HG03342 (cell line): ENCODE results near the gene IGFALS.

Experiments used
- ATAC-seq: cut with Tn5 transposase; IDR thresholded peaks from one replicate; pipeline ENCODE4 v1.9.1; 2021; ENCODE audit warnings: mild to moderate bottlenecking, moderate library complexity; ENCODE audit not compliant: unreplicated experiment

IGFALS gene

DNA sequence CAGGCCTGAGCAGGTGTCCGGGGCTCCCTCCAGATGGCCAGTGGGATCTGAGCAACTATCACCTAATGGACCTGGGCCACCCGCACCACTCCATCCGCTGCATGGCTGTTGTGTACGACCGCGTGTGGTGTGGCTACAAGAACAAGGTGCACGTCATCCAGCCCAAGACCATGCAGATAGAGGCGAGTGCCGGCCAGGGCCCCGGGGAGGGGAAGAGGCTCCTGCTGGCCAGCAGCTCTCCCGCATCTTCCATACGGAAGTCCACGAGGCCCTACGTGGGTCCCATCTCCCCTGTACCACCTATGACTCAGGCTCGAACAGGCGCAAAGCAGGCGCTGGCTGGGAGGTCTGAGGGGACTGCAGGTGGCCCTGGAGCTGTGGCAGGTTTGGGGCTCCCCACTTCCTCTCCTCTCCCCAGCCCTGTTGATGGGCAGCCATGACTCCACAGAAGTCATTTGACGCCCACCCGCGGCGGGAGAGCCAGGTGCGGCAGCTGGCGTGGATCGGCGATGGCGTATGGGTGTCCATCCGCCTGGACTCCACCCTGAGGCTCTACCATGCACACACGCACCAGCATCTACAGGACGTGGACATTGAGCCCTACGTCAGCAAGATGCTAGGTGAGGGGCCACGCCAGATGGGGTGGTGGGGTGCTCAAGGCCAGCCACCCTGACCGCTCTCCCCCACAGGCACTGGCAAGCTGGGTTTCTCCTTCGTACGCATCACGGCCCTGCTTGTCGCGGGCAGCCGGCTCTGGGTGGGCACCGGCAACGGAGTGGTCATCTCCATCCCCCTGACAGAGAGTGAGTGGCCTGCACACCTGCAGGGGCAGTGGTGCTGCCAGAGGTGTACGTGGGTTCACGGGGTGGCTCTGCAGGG is 26.1 kb downstream of the IGFALS start:
- ATAC-seq, result no peak

DNA sequence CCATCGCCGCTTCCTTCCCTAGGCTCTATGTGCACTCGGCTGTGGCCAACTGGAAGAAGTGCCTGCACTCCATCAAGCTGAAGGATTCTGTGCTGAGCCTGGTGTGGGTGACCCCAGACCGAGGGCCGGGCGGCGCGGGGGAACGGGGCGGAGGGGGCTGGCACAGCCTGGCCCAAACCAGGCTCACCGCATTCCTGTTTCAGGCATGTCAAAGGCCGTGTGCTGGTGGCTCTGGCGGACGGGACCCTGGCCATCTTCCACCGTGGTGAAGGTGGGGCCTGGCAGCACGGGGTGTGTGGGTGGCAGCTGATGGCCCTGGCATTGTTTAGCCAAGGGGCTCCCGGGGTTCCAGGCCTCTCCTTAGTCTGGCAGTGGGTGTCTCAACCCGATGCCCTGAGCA is 26.8 kb downstream of the IGFALS start:
- no peak for ATAC-seq

- no peak for ATAC-seq
Measured at GRCh38 chr16:1766231-1766630, 27.3 kb downstream of the IGFALS start.

DNA sequence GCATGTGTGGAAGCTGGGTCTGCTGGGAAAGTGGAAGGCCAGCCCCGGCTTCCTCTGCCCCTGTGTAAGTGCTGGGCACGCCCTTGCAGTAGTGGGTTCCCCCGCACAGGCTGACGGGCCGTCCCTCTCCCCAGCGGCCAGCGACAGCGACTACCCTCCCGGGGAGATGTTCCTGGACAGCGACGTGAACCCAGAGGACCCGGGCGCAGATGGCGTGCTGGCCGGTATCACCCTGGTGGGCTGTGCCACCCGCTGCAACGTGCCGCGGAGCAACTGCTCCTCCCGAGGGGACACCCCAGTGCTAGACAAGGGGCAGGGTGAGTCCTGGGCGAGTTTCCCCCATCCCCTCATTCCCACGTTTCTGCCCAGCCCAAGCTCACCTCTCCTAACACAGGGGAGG is 27.7 kb downstream of the IGFALS start:
- ATAC-seq, result no peak

DNA sequence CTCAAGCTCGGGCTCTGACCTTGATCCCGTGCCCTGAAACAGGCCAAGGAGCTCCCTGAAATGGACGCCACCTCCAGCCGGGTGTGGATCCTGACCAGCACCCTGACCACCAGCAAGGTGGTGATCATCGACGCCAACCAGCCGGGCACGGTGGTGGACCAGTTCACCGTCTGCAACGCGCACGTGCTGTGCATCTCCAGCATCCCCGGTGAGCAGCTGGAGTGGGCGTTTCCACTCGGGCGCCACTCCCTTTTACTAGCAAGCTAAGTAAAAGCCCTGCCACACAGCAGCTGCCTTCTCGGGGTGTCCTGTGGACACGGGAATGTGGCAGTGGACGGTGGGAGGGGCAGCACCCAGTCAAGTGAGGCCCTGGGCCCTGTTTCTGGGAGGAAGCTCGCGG is 28.5 kb downstream of the IGFALS start:
- no peak for ATAC-seq

DNA sequence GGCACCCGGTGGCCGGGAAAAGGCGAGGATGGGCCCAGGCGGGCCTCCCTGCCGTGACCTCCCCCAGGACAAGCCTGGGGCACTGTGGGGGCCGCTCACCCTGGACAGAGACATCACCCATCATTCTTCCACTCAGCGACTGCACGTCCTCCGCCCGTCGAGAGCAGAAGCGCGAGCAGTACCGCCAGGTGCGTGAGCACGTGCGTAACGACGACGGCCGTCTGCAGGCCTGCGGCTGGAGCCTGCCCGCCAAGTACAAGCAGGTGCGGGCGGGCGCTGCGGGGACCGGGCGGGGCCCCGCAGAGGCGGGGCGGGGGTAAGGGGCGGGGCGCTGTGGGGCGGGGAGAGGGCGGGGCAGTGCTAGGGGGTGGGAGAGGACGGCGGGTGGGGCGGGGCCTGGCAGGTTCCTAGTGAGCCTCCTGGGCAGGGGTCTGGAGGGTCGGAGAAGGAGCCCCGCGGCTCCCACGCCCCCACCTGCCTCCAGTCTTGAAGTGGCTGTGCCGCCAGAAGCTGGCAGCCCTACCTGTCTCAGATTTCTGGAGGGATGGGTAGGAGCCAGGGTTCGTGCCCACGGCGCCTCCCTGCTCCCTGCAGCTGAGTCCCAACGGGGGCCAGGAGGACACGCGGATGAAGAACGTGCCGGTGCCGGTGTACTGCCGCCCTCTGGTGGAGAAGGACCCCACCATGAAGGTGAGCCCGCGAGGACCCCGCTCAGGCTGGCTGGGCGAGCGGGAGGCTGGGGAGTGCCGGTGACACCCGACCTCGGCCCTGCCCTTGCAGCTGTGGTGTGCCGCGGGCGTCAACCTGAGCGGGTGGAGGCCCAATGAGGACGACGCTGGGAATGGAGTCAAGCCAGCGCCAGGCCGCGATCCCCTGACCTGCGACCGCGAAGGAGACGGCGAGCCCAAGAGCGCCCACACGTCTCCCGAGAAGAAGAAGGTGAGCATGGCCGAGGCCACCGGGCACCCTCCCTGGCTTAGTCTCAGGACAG is 29.7 kb downstream of the IGFALS start:
- ATAC-seq, result no peak

DNA sequence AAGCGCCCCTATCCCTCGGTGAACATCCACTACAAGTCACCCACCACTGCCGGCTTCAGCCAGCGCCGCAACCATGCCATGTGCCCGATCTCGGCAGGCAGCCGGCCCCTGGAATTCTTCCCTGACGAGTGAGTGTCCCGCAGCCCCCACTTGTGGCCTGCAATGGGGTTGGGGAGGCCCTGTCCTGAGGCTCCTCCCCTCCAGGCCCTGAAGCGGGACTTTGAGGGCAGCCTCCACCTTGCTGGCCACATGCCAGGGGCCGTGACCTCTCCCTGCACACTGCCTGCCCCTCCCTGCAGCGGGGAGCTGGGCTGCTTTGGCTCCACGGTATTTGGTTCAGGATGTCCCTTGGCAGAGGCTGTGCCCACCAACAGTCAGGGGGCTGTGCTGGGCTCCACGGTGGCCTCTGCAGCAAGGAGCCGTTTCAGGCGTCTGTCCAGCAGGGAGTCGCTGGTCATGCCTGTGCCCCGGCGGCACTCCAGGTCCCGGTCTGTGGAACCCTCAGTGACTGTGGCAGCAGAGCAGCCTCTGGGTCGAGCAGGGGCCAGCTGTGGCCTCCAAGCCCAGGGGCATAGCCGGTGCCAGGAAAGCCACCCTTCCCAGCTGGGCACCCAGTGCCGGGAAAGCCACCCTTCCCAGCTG is 30.5 kb downstream of the IGFALS start:
- ATAC-seq, result no peak

- ATAC-seq, result no peak
Measured at GRCh38 chr16:1762196-1762878, 31.2 kb downstream of the IGFALS start.

DNA sequence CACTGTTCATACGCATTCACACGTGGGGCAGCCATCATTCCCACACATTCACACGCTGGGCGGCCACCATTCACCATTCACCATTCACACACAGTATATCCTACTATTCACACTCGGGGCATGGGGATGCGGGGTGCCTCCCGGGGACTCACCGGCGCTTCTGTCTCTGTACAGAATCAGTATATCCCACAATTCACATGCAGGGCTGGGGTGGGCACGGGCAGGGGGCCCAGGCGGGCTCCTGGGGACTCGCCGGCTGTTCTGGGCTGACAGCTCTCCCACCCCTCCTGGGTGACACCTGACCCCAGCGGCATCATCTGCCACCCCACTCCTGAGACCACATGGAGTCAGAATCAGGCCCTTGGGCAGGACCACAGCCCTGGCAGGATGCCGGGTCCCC is 31.8 kb downstream of the IGFALS start:
- ATAC-seq, result no peak

GRCh38 chr16:1760911-1761310 is 32.6 kb downstream of the IGFALS start:
- ATAC-seq, result no peak

GRCh38 chr16:1759511-1759910 is 34.0 kb downstream of the IGFALS start:
- ATAC-seq, result no peak

DNA sequence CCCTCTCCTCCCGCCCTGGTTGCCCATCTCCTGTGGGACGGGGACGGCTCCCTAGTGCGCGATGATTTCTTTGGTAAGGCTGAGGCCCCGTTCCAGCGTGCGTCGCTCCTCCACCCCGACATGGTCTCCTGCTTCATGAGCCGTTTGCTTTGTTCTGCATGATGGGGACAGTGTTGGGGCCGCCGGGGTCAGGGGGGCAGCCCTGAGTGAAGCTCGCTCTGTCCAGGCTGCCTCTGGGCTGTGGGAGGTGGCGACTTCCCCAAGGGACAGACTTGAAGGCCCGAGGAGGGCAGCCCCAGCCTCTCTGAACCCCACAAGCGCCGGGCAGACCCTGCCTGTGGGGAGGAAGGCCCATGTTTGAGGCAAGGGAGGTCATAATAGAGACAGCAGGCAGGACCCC is 34.6 kb downstream of the IGFALS start:
- no peak for ATAC-seq

DNA sequence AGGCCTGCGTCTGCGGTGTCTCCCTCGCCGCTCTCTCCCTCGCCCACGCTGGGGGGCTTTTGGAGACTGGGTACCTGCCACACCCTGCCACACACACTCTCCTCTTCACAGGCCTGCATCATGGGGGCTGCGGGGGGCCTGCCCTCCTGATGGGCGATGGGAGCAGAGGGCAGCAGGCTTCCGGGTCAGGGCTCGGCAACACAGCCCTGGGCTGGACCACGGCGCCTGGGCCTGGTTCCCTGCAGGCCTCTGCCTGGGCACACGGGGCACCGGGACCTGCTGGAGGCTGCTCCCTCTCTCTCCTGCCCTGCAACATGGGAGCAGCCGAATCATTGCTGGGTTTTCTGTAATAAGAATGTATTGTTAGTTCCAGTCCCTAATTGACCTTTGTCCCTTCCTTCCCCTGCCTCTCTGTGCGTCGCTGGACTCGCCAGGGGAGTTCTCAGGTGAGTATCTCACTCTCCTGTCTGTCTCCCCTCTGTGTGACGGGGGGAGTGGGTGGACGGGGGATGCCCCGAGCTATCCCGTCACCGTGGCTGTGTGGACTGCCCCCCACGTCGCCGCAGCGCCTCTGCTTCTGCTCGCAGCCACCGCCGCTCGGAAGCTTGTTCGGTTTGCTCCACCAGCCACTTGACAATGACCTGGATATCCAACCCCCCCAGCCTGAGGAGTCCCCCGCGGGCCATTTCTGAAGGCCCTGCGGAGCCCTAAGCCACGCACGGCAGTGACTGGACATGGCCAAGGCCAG is 35.6 kb downstream of the IGFALS start:
- ATAC-seq, result no peak

GRCh38 chr16:1754204-1754603 is 39.3 kb downstream of the IGFALS start:
- ATAC-seq, result no peak

DNA sequence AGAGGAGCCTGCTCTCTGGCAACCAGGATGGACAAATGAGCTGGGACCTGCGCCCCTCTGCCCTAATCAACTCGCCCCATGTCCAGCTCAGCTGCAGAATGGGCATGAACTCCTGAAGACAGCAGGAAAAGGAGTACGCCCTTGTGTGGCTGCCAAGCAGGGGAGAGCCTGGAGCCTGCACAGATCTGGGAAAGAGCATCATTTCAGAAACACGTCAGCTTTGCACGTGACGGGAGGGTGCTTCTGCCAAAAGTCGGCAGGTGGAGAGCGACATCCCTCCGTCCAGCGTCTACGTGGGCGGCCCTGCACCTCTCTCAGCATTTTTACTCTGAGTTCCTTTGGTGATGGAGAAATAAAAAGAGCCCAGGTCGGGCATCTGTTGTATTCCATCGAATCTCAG is 40.7 kb downstream of the IGFALS start:
- ATAC-seq, result no peak

GRCh38 chr16:1751946-1752345 is 41.6 kb downstream of the IGFALS start:
- ATAC-seq, result no peak

GRCh38 chr16:1749152-1750117 is 44.1 kb downstream of the IGFALS start:
- no peak for ATAC-seq

GRCh38 chr16:1747934-1748333 is 45.6 kb downstream of the IGFALS start:
- ATAC-seq, result no peak

- ATAC-seq, result no peak
Measured at GRCh38 chr16:1746693-1747195, 46.8 kb downstream of the IGFALS start.
